Measurements from ENCODE around the gene PNMA6E.

DNA sequence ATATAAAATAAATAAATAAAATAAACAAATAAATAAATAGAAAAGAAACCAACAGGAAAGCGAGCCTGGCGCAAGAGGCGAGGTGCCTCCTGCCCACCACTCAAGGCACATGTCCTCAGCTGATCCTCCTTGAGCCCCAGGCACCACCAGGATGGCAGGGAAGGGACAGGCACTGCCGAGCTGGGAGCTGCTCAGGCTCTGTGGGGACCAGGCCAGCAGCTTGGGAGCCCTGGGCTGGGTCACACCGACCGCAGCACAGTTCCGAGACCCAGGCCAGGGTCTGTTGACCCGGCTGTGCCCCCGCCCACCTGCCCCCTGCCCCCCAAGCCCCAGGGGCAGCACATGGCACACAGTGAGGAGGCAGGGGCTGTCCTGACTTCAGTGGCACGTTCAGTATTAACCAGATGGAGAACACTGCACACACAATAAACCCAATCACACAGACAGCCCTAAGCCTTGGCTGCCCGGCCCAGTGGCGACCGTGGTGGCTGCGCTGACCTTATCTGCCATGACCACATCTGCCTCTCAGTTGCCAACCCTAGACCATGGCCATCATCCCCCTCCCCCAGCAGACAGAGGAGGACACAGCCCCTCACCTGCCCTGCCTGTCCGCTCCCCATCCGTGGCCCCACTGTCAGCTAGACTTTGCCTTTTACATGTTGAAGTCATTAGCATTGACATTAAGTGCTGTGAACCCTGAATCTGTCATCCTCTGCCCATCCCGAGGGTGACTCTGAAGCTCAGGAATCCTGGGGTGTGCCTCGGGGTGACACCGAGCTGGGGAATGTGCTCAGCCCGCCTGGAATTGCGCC lies 47.6 kb upstream of the PNMA6E start:
- TF ChIP-seq, protein P1, sequence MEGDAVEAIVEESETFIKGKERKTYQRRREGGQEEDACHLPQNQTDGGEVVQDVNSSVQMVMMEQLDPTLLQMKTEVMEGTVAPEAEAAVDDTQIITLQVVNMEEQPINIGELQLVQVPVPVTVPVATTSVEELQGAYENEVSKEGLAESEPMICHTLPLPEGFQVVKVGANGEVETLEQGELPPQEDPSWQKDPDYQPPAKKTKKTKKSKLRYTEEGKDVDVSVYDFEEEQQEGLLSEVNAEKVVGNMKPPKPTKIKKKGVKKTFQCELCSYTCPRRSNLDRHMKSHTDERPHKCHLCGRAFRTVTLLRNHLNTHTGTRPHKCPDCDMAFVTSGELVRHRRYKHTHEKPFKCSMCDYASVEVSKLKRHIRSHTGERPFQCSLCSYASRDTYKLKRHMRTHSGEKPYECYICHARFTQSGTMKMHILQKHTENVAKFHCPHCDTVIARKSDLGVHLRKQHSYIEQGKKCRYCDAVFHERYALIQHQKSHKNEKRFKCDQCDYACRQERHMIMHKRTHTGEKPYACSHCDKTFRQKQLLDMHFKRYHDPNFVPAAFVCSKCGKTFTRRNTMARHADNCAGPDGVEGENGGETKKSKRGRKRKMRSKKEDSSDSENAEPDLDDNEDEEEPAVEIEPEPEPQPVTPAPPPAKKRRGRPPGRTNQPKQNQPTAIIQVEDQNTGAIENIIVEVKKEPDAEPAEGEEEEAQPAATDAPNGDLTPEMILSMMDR (IDR thresholded peaks at IDR 0.05), result no peak
- TF ChIP-seq POLR2A (IDR thresholded peaks at IDR 0.05), result no peak
